ENCODE results near the gene YIPF3.
"Not testable (repeated sequence)": the region's sequence is repeated elsewhere in the genome, so short reads cannot be mapped to it uniquely, and the experiment has no call there.

Gene YIPF3

GRCh38 chr6:43516697-43517504 lies at the start of gene YIPF3, which contains the start of gene POLR1C:
YIPF3 (minus strand) TSS chr6:43516926; CDS start chr6:43516807, 119 bp downstream.
POLR1C (plus strand) TSS chr6:43517089; CDS start chr6:43517110, 21 bp downstream.
- peak; percentile 98 for DNase-seq

DNA sequence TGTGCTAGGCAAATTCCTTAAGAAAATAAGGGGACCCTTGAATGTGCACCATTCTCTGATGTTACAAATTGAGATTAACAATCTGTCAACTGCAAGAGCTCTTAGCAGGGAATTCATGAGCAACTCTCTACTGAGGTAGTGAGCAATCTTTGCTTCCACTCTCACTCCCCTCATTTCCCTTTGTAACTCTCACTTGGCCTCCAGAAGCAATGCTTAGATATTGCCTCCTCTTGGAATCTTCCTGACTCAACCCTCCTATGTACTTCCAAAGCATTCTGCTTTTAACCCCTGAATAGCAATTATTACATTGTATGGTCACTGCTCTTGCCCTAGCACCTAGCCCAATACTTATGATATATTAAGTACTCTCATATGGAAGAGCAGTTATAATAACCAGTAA lies 42.6 kb upstream of the YIPF3 start:
- no peak for DNase-seq

GRCh38 chr6:43557620-43558019 lies 40.9 kb upstream of the YIPF3 start:
- not testable (repeated sequence) for DNase-seq

- DNase-seq: no peak
These were observed 30.5 kb upstream of the YIPF3 start for GRCh38 chr6:43547222-43547621.

GRCh38 chr6:43544461-43544860 lies 27.7 kb upstream of the YIPF3 start:
- DNase-seq: no peak

DNA sequence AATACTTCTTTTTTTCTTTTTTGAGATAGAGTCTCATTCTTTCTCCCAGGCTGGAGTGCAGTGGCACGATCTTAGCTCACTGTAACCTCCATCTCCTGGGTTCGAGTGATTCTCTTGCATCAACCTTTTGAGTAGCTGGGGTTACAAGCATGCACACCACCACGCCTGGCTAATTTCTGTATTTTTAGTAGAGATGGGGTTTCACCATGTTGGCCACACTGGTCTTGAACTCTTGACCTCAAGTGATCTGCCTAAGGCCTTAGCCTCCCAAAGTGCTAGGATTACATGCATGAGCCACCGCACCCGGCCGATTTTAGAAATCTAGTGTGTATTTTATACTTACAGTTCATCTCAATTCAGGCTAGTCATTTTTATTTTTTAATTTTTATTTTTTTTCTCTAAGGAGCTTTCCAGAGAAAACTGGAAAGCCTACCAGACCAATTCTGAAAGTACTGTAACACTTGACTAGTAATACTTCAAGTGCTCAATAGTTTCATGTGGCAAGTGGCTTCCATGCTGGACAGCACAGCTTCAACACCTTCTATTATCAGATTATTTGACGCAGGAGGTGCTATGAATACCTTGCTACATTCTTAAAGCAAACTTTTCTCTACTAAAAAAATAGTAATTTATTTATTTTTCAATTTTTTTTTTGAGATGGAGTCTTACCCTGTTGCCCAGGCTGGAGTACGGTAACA lies 25.2 kb upstream of the YIPF3 start:
- no peak for DNase-seq

DNA sequence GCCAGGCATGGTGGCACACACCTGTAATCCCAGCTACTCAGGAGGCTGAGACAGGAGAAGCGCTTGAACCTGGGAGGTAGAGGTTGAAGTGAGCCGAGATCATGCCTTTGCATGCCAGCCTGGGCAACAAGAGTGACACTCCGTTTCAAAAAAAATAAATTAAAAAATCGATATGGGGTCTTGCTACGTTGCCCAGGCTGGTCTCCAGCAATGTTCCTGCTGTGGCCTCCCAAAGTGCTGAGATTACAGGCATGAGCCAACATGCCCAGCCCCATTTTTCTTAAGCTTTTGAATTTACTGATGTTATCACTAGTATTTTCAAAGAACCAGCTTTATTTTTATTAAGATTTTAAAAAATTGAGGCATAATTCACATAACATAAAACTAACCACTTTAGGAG lies 23.8 kb upstream of the YIPF3 start:
- no peak for DNase-seq

DNA sequence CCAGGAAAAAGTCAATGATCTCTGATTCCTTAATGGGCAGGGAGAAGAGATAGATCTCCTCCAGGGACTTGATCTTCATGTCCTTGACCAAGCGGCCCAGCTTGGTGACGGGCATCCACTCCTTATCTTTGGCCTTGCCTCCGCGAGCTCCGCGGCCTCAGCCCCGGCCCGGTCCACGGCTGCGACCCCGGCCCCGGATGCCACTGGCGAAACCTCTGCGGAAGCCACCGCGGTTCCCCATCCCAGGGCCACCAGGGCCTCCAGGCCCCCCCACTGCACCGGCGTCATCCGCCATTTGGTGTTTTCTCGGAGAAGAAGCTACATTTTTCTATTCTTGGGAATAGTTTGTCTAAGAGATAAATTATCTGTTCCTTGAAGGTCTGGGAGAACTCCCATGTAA lies 22.7 kb upstream of the YIPF3 start:
- DNase-seq: not testable (repeated sequence)

DNA sequence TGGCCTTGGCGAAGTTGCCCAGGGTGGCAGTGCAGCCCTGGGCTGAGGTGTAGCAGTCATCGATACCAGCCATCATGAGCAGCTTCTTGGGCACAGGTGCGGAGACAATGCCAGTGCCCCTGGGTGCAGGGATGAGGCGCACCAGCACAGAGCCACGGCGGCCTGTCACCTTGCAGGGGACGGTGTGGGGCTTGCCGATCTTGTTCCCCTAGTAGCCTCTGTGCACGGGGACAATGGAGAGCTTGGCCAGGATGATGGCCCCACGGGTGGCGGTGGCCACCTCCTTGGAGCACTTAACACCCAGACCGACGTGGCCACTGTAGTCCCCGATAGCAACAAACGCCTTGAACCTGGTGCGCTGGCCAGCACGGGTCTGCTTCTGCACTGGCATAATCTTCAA lies 22.3 kb upstream of the YIPF3 start:
- DNase-seq: not testable (repeated sequence)

DNA sequence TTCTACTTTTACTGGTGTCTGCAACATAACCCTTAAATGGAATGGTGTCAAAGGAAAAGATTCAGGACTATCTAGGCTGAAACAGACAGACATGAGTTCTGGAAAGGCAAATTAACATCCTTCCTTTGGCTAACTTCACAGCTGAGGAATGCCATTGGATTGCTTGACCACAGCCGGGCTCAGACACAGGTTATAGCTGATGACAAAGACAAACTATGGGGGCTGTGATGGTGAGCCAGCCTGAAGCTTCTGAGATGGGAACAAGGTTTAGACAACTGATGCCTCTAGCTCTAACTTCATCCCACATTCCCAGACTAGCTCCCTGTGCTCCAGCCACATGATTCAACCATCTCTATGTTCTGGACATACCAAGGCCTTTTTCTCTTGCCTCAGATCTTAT lies 15.5 kb upstream of the YIPF3 start:
- DNase-seq: no peak

- DNase-seq: no peak
These were observed 7.8 kb upstream of the YIPF3 start for GRCh38 chr6:43524483-43524961.

DNA sequence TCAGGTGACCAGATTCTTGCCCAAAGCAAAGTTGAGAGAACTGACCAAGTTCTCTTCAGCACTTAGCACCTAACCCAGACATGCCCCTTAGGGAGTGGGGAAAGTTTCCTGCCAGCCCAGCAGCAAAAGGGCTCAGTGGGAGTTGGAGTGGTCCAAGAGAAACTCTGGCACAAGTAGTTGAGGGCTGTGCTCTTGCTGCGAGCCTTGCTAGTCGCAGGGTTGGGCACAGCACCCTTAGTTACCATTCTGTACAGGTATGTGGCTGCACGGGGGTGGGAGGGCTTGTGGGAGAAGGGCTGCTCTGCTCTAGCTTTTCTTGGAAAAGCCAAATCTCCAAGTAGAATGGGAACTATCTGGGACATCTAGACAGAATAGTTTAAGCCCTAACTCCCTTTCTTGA lies 6.6 kb upstream of the YIPF3 start:
- DNase-seq: no peak

- DNase-seq: no peak
These were observed 6.0 kb upstream of the YIPF3 start for GRCh38 chr6:43522547-43523261.

GRCh38 chr6:43521836-43522235 lies 5.1 kb upstream of the YIPF3 start:
- no peak for DNase-seq

GRCh38 chr6:43520097-43520496 lies 3.4 kb upstream of the YIPF3 start:
- no peak for DNase-seq

DNA sequence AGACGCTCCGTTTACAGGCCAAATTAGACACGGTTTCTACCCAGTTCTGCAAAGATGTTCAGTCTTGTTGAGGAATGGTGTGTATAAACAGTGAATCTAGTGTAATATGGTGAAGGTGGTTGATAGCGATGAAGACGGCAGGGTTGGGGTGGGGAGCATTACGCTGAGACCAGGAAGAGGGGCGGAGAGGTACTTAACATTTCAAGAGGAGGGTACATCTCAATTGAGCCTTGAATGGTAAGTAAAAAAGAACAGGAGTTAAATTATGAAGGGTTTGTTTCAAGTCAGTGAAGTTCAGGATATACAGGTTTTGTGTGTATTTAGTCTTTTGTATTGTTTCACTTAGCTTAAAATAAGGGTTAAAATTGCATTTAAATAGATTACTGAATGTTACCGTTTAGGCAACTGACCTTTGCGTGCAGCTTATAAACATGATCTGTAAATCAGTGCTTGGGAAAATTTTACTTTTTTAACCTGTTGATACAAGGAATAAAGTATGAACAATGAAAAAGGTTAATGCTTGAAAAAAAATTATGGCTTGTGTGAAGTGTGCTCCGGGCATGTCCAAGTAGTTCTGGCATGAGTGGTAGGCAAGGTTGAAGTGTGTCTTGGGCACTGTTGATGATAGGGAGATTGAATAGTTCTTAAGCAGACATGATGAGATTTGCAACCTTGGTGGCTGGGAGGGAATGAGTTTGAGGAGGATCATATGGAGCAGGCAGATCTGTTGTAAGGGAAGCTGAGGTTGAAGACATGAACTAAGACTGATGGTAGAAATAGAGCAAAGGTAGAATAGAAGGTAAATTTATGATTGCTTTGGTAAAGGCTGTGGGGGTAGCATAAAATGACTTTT lies 1.0 kb upstream of the YIPF3 start:
- no peak for DNase-seq

DNA sequence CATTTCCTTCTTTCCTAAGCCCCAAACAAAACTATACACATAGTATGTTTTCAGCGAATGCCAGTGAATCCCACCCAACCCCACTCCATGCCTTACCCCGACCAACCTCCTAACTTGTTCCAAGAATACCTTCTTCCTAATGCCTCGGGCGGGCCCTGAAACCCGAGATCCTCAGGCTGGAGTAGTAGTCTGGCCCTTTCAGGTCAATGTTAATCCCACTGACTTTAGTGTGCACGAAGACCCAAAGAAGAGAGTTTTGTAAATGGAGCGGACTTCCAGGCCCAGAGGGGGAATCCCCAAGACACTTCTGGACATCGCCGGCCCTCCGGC lies 394 bp downstream of the YIPF3 start:
- no peak for DNase-seq

DNA sequence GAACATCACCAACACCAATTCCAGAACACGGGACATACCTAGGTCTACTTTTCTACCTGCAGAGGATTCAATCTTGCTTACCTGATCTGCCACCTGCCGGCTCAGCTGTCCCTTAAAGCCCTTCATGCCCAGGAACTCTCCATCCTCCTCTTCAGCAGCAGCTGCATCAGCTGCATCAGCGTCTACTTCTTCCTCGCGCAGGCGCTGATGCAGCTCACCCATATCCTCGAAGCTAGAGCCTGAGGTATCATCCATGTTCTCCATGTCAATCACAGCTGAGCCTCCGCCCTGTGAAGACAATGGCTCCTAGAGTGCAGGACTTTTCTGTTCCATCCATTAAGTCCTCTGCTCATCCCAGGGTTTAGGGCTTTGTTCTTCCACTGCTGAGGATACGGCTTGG lies 918 bp downstream of the YIPF3 start:
- DNase-seq: no peak

GRCh38 chr6:43511824-43512415 lies 4.8 kb downstream of the YIPF3 start:
- DNase-seq: no peak

DNA sequence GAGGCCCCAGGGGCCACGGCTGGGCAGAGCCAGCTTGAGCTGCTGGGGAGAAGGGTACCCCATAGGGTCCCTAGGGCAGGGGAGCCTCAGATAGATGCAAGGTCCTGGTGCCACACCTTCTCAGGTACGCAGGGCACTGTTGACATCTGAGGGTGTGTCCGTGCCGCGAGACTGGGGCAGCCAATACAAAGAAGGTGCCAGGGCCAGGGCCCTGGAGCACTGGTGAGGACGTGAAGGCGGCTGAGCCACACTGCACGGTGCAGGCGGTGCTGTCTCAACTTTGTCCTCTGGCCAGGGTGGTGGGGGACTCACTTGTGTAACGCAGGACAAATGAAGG lies 5.9 kb downstream of the YIPF3 start:
- DNase-seq: no peak

DNA sequence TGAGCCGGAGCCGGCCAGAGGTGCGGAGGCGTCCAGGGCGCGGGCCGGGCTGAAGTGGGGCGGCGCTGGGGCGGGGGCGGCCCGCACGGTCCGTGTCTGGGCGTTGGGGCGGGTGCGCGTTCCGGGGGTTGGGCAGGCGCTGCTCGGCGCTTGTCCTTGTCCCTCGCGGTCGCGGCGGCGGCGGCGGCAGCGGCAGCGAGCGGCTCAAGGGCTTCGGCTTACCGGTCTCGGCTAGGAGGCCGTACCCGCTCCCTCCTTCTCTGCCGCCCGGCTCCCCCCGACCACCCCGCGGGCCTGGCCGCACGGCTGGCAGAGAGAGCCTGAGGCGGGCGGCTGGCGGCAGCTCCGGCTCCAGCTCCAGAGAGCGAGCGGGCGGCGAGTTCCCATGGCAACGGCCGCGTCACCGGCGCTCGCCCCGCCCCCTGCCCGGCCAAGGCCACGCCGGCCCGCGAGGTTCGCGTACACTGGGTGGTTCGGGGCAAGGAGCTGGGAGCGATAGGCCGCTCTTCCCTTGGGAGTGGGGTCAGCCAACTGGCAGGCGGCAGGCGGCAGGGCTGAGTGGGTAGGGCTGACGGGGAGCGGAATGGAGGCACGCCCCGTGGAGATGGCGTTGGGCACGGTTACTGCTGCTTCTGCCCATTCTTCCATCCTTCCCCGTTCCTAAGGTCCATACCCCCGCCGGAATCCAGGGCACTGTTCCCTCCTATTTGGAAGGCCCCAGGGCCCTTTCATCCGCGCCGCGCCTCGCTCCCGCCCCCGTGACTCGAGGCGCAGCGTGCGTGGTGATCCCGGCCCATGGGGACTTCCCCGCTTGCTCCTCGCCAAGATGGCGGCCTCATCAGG lies 6.5 kb downstream of the YIPF3 start, which contains the start of gene LRRC73:
Gene LRRC73, minus strand, starts transcription at position 363 of the 843 bp plus-strand sequence. CDS start 561 bp downstream, outside the sequence.
- DNase-seq: peak; percentile 84

Data from activated CD4-positive, alpha-beta T cell treated with anti-CD3 and anti-CD28 coated beads, Interleukin-10, Interleukin-2, amounts not matched to agents 100 ng/mL and 50 ng/mL, durations not matched to agents 16 hours and 8 hours (primary cell).